Endothelial cell (in vitro differentiated cells): Measurements from ENCODE around the gene DYNLT1. TPM values are rescaled to one million over a fixed set of nuclear protein-coding genes. Genes with fewer than 3 reads are reported as not detected.

Experiments
- DNase-seq: peaks from one replicate; pipeline ENCODE4 v3.0.0; 2021; ENCODE audit warnings: low spot score
- H3K27ac Mint-ChIP-seq: one replicate; pipeline ENCODE4 v1.8.0; 2021; ENCODE audit warnings: mixed read lengths, inconsistent platforms; ENCODE audit not compliant: unreplicated experiment
- H3K27me3 Mint-ChIP-seq: one replicate; pipeline ENCODE4 v1.8.0; 2021; ENCODE audit warnings: mild to moderate bottlenecking, moderate library complexity, mixed read lengths, inconsistent platforms; ENCODE audit not compliant: unreplicated experiment
- H3K36me3 Mint-ChIP-seq: one replicate; pipeline ENCODE4 v1.8.0; 2021; ENCODE audit warnings: mild to moderate bottlenecking, low read depth, mixed read lengths, inconsistent platforms; ENCODE audit not compliant: unreplicated experiment
- H3K4me1 Mint-ChIP-seq: one replicate; pipeline ENCODE4 v1.8.0; 2021; ENCODE audit warnings: mild to moderate bottlenecking, mixed read lengths, inconsistent platforms; ENCODE audit not compliant: unreplicated experiment
- H3K4me3 Mint-ChIP-seq: one replicate; pipeline ENCODE4 v1.8.0; 2021; ENCODE audit warnings: mild to moderate bottlenecking, mixed read lengths, inconsistent platforms; ENCODE audit not compliant: unreplicated experiment
- H3K9me3 Mint-ChIP-seq: one replicate; pipeline ENCODE4 v1.8.0; 2021; ENCODE audit warnings: mixed read lengths, inconsistent platforms; ENCODE audit not compliant: unreplicated experiment
- total RNA-seq: library from RNA; stranded (reverse); fragmentation: NEBNext Ultra II Directional; extraction: Animal tissue kit (Norgen Biotek cat#: 25700); gene quantifications from one replicate; pipeline ENCODE4 v1.2.1, GENCODE V29; 2021; ENCODE audit not compliant: unreplicated experiment
- TF ChIP-seq, protein P1 (sequence below): fragments of 200-600 bp; sonication (generic); IDR thresholded peaks from one replicate; pipeline ENCODE4 v1.5.0; 2021; ENCODE audit warnings: antibody characterized with exemption; ENCODE audit not compliant: unreplicated experiment

Gene DYNLT1
- total RNA-seq, 1 donor from 2014 or later = 115 TPM

DNA sequence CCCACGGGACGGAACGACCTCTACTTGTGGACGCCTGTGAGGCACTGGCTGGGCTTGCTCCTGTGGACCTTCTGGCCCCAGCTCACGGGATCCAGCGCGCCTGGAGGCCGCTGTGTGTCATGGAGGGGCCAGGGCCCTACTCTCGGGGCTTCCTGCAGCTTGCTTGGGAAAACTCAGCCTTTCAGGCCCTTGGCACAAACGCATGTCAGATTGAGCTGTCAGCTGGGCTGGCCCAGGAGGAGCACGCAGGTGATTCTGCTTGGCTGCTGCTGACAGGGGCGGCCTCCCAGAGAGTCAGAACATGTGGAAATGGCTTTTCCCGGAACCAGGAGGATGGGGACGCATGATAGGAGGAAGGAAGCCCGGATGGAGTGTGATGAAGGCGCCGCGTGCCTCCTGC, 44.9 kb downstream of the DYNLT1 start:
- no peak for DNase-seq
- Mint-ChIP-seq H3K27me3 (no peaks in the 10 kb centered on the region), H3K9me3 (no peaks in the 10 kb centered on the region), H3K4me1 (no peaks in the 10 kb centered on the region), H3K36me3 (peaks cover 30% of the 10 kb centered on the region), H3K27ac (no peak overlapping the region), H3K4me3 (no peak overlapping the region)
- TF ChIP-seq, protein P1, sequence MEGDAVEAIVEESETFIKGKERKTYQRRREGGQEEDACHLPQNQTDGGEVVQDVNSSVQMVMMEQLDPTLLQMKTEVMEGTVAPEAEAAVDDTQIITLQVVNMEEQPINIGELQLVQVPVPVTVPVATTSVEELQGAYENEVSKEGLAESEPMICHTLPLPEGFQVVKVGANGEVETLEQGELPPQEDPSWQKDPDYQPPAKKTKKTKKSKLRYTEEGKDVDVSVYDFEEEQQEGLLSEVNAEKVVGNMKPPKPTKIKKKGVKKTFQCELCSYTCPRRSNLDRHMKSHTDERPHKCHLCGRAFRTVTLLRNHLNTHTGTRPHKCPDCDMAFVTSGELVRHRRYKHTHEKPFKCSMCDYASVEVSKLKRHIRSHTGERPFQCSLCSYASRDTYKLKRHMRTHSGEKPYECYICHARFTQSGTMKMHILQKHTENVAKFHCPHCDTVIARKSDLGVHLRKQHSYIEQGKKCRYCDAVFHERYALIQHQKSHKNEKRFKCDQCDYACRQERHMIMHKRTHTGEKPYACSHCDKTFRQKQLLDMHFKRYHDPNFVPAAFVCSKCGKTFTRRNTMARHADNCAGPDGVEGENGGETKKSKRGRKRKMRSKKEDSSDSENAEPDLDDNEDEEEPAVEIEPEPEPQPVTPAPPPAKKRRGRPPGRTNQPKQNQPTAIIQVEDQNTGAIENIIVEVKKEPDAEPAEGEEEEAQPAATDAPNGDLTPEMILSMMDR = no peak

DNA sequence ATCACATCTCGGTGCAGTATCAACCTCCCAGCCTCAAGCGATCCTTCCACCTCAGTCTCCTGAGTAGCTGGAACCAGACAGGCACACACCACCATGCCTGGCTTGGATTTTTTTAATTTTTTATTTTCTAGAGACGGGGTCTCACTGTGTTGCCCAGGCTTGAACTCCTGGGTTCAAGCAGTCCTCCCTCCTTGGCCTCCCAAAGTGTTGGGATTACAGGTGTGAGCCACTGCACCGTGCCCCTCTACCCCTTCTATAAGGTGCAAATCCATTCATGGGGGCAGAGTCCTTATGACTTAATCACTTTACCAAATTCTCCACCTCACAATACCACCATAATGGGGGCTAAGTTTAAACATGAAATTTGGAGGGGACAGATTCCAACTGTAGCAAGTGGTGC, 47.0 kb downstream of the DYNLT1 start:
- TF ChIP-seq, protein P1 = no peak
- DNase-seq = no peak
- Mint-ChIP-seq H3K36me3 (peaks cover 17% of the 10 kb centered on the region), H3K9me3 (no peaks in the 10 kb centered on the region), H3K4me1 (no peaks in the 10 kb centered on the region), H3K4me3 (no peak overlapping the region), H3K27ac (no peak overlapping the region), H3K27me3 (no peaks in the 10 kb centered on the region)

DNA sequence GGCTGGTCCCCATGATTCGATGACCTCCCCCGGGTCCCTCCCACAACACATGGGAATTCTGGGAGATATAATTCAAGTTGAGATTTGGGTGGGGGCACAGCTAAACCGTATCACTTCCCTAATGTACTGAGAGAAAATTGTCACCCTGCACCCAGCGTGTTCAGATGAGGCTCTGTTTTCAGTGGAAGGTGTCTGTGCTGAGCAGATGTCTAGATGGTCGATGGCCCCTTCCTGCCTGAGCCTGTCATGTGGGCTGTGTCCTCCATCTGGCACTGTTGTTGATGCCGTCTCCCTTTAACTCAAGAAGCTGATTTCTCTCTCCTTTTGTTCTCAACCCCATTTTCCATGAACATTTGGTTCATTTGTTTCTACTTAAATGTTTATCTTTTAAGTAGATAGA, 47.7 kb downstream of the DYNLT1 start:
- H3K9me3 Mint-ChIP-seq = no peaks in the 10 kb centered on the region
- H3K4me3 Mint-ChIP-seq = no peak overlapping the region
- H3K4me1 Mint-ChIP-seq = no peaks in the 10 kb centered on the region
- no peak overlapping the region for H3K27ac Mint-ChIP-seq
- TF ChIP-seq, protein P1 = no peak
- peaks cover 17% of the 10 kb centered on the region for H3K36me3 Mint-ChIP-seq
- no peaks in the 10 kb centered on the region for H3K27me3 Mint-ChIP-seq
- DNase-seq = no peak

DNA sequence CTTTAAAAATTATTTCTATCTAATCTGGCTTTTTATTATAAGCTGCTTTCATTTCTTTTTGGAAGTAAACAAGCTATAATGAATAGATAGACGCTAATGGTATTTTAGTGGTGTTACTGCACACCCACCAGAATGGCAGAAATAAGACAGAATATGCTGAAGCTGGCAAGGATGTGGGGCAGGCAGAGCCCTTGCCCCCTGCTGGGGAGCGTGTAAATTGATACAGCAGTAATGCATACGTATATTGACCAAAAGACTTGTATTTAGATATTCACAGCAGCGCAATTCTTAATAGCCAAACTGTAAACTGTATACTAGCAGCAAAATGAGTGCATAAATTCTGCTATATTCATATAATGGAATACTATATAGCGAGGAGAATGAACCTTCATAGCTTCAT, 49.3 kb downstream of the DYNLT1 start:
- Mint-ChIP-seq H3K27me3 (no peaks in the 10 kb centered on the region), H3K4me1 (peaks cover 2% of the 10 kb centered on the region), H3K36me3 (peaks cover 32% of the 10 kb centered on the region), H3K4me3 (no peak overlapping the region), H3K27ac (no peak overlapping the region), H3K9me3 (no peaks in the 10 kb centered on the region)
- peak; percentile 12 for DNase-seq
- TF ChIP-seq, protein P1 = peak; percentile 40

DNA sequence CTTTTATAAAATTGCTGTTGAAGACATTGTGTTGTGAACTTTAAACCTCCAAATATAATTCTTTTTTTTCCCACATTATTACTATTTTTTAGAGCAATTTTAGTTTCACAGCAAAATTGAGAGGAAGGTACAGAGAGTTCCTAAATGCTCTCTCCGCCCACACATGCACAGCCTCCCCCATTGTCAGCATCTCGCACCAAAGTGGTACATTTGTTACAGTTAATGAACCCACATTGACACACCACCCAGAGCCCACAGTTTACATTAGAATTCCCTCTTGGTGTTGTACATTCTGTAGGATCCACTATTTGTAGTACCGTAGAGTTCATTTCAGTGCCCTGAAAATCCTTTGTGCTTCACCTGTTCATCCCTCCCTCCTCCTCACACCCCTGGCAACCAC, 50.9 kb downstream of the DYNLT1 start:
- Mint-ChIP-seq H3K27me3 (no peaks in the 10 kb centered on the region), H3K27ac (no peak overlapping the region), H3K4me3 (no peak overlapping the region), H3K9me3 (no peaks in the 10 kb centered on the region), H3K36me3 (peaks cover 41% of the 10 kb centered on the region), H3K4me1 (peaks cover 2% of the 10 kb centered on the region)
- no peak for DNase-seq
- TF ChIP-seq, protein P1 = no peak
